Measurements from ENCODE around the gene DCP1B.

The DCP1B gene

GRCh38 chr12:1906579-1906978, 97.7 kb downstream of the DCP1B start:
- DNase-seq (ENCODE audit: low read depth in 3 of 3, low spot score in 1 of 3), result no peak

- DNase-seq (ENCODE audit: low read depth in 3 of 3, low spot score in 1 of 3), result no peak
Measured at GRCh38 chr12:1904875-1905274, 99.4 kb downstream of the DCP1B start.

GRCh38 chr12:1896964-1897363, 107.3 kb downstream of the DCP1B start:
- no peak for DNase-seq (ENCODE audit: low read depth in 3 of 3, low spot score in 1 of 3)
